Adrenal gland (tissue), 12 donors: Measurements from ENCODE around the gene RINL. TPM values are rescaled to one million over a fixed set of nuclear protein-coding genes. Genes with fewer than 3 reads are reported as not detected.
A peak's percentile ranks its signal among the peaks of the same experiment; 100 is the strongest.

Source experiments
- DNase-seq, 7 donors: peaks; one replicate each; pipeline ENCODE4 v3.0.0-alpha.2; 2019 to 2020
- H3K27ac ChIP-seq, 5 donors: fragments of 200-600 bp; sonication (generic) in 4 of 5; 1 replicate in 3 of 5; 2 replicates in 2 of 5; pipeline versions ENCODE4 v1.5.1 to v1.8.0; 2016 to 2020; ENCODE audit warnings: mild to moderate bottlenecking in 1 of 5
- H3K27me3 ChIP-seq: fragments of 200-600 bp; 2 replicates; pipeline ENCODE4 v1.8.0; 2021
- H3K36me3 ChIP-seq, 2 donors: fragments of 200-600 bp; replicated peaks in 1 of 2; 1 replicate in 1 of 2; 2 replicates in 1 of 2; pipeline versions ENCODE4 v1.5.1 to v1.8.0; 2018 to 2022
- H3K4me1 ChIP-seq, 2 donors: fragments of 200-600 bp; replicated peaks in 1 of 2; 1 replicate in 1 of 2; 2 replicates in 1 of 2; pipeline versions ENCODE4 v1.5.1 to v1.8.0; 2018 to 2021
- H3K4me3 ChIP-seq, 4 donors: fragments of 200-600 bp; sonication (generic) in 3 of 4; one replicate each; pipeline ENCODE4 v1.5.1; 2016 to 2018
- H3K9me3 ChIP-seq, 3 donors: fragments of 200-600 bp; sonication (generic) in 1 of 3; replicated peaks in 1 of 3; 1 replicate in 2 of 3; 2 replicates in 1 of 3; pipeline versions ENCODE4 v1.5.1 to v1.8.0; 2016 to 2021
- CTCF ChIP-seq, 6 experiments: fragments of 450-650 bp in 4 of 6; fragments of 200-600 bp in 2 of 6; sonication (generic) in 1 of 6; IDR thresholded peaks; 1 replicate in 5 of 6; 2 replicates in 1 of 6; pipeline versions ENCODE4 v1.5.1 to v1.8.0; 2016 to 2021; ENCODE audit warnings: antibody characterized with exemption in 6 of 6, mild to moderate bottlenecking in 2 of 6, moderate library complexity in 1 of 6
- POLR2A ChIP-seq, 2 donors: fragments of 450-650 bp; IDR thresholded peaks; one replicate each; pipeline ENCODE4 v1.6.1; 2017; ENCODE audit warnings: antibody characterized with exemption in 2 of 2, mild to moderate bottlenecking in 2 of 2, moderate library complexity in 1 of 2
- WGBS, 4 donors: extraction: QIAGEN DNeasy Blood & Tissue Kit in 2 of 4; methylation state at CpG; one replicate each; pipeline versions ENCODE4 v1.1.5 to v1.1.7; 2013 to 2017; 5-methylcytosine and 5-hydroxymethylcytosine counted together
- intact Hi-C, 2 donors: fragments of 100-400 bp; cut with DNase I; formaldehyde crosslinking; loops; one replicate each; pipeline versions ENCODE4 v1.14.1 to v1.15.0; 2022 to 2023
- polyA plus RNA-seq, 3 donors: library from polyadenylated mRNA; stranded (reverse); fragments of 200-250 nt in 2 of 3; fragments of 350-450 nt in 1 of 3; fragmentation: Illumina TruSeq in 1 of 3; extraction: RNeasy Lipid Tissue Mini Kit (QIAGEN cat#74804) in 1 of 3; gene quantifications; one replicate each; pipeline ENCODE4 v1.2.3, GENCODE V29; 2013 to 2014
- total RNA-seq, 9 donors: library from RNA; depleted of rRNA in 4 of 9; stranded (reverse); fragments of >200 nt in 4 of 9; fragments of 120-200 nt in 1 of 9; fragmentation: NEBNext Ultra II Directional in 1 of 9; extraction: Animal tissue kit (Norgen Biotek cat#: 25700) in 1 of 9; gene quantifications; one replicate each; pipeline versions ENCODE4 v1.1.0 to v1.2.4, GENCODE V29; 2013 to 2023
- donor health status: healthy with polysubstance abuse.
- donor health status: Bipolar disorder and iron deficiency.
- donor health status: DM: yes; HTN: yes; CAD: no.
- donor health status: DM: no; HTN: no; CAD: no.
- donor health status: DM: no; HTN: no; CAD: no.
- donor health status: DM: yes; HTN: yes; CAD: no.

The RINL gene
- total and polyA plus RNA-seq, 12 donors, result 0.54 to 24.1 (median 4.9) TPM

DNA sequence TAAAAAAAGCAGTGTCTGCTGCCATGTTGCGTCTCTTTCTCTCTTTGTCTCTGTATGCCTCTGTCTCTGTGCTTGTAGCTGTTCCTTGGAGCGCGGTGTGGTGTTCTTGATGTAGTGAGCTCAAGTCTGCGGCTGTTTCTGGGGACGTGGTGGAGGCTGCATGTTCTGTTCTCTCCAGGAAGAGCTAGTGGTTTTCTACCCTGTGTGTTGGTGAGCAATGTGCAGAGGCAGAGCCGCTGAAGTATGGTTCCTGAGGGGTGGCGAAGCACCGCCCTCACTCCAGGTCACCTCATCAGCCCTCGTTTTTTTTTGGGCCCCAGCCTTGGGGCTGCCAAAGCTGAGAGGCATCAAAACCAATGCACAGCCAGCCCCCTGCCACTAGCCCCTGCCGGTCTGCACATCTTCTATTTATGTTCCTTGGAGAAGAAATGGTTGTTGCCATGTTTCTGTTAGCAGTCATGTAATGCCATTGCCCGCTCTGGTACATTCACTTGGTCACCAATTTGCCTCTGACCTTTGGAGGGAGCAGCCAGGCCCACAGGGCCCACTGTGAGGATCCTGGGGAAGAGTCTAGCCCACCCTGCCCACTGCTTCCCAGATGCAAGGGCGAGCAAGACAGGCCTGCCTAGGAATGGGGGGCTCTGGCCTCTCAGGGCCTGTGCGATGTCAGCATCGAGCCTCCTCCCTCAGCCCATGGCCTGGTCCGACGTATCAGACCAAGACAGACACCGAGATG lies 35.5 kb downstream of the RINL start:
- H3K4me3 ChIP-seq, result no peak overlapping the region
- intact Hi-C loops, result loop anchor here in 1 of 2 donors (10.0 kb wide), 1 partner anchor 108 kb away; no protein-coding TSS in a partner anchor
- peaks cover 0 to 98% of the 10 kb centered on the region in 2 donors for H3K36me3 ChIP-seq
- 85 to 87% (median 85%) methylated on average over 14 to 17 of the region's 17 CpGs for WGBS, 4 donors
- H3K27ac ChIP-seq, result peak overlapping the region in 2 of 5 donors; percentile 30 to 79
- H3K27me3 ChIP-seq, result no peaks in the 10 kb centered on the region
- no peak for DNase-seq
- H3K4me1 ChIP-seq, result peaks cover 27 to 73% of the 10 kb centered on the region in 2 donors
- no peaks in the 10 kb centered on the region for H3K9me3 ChIP-seq
- TF ChIP-seq POLR2A (IDR thresholded peaks at IDR 0.05), result no peak
- TF ChIP-seq CTCF (IDR thresholded peaks at IDR 0.05), result no peak

GRCh38 chr19:38841787-38842438 lies 36.2 kb downstream of the RINL start:
- 79 to 83% (median 80%) methylated on average over 19 of the region's 19 CpGs for WGBS, 4 donors

DNA sequence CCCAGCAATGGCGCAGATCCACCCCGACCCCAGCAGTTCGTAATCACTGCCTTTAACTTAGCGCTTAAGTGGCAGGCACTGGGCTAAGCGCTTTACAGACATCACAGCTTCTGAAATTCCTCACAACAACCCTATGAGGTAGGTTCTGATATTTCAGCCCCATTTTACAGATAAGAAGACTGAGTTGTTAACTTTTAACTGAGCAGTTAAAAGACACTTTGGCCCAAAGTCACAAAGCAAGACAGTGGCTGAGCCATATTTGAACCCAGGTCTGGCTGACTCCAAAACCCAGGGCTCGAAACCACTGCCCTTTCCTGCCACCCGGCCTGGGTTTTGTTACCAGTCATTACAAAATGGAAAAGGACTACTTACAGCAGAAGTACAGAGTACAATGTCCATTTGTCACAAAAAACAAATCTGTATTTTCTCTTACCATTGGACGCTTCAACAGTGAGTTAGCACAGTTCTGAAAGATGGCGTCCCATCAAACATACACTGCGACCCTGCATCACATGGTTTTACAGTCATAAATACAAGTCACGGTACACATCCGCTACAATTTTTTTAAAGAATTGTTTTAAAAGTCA lies 36.8 kb downstream of the RINL start:
- Histone ChIP-seq H3K4me1 (peaks cover 24 to 75% of the 10 kb centered on the region in 2 donors), H3K9me3 (no peaks in the 10 kb centered on the region), H3K27ac (peak overlapping the region in 4 of 5 donors; percentile 34 to 86 (median 74)), H3K36me3 (peaks cover 0 to 100% of the 10 kb centered on the region in 2 donors), H3K4me3 (no peak overlapping the region), H3K27me3 (no peaks in the 10 kb centered on the region)
- no peak for DNase-seq
- WGBS, 4 donors, result 76 to 80% (median 78%) methylated on average over 12 of the region's 12 CpGs
- intact Hi-C loops, result loop anchor here in 1 of 2 donors (10.0 kb wide), 1 partner anchor 106 kb away; no protein-coding TSS in a partner anchor
- TF ChIP-seq CTCF (IDR thresholded peaks at IDR 0.05) (no peak), POLR2A (IDR thresholded peaks at IDR 0.05) (no peak)

More at GRCh38 chr19:38841787-38842438, 36.2 kb downstream of the RINL start:
- Histone ChIP-seq H3K27ac (peak overlapping the region in 3 of 5 donors; percentile 69 to 86 (median 79)), H3K27me3 (no peaks in the 10 kb centered on the region), H3K9me3 (no peaks in the 10 kb centered on the region), H3K4me3 (no peak overlapping the region), H3K4me1 (peaks cover 24 to 73% of the 10 kb centered on the region in 2 donors), H3K36me3 (peaks cover 0 to 100% of the 10 kb centered on the region in 2 donors)
- no peak for TF ChIP-seq POLR2A (IDR thresholded peaks at IDR 0.05)
- TF ChIP-seq CTCF (IDR thresholded peaks at IDR 0.05), result no peak
- intact Hi-C loops, result loop anchor here in 1 of 2 donors (10.0 kb wide), 1 partner anchor 107 kb away; no protein-coding TSS in a partner anchor
- DNase-seq, result no peak

GRCh38 chr19:38840583-38840968 lies 37.5 kb downstream of the RINL start:
- peak in 6 of 7 donors; percentile 65 to 78 (median 75) for DNase-seq
- intact Hi-C loops, result loop anchor here in 1 of 2 donors (10.0 kb wide), 1 partner anchor 106 kb away; no protein-coding TSS in a partner anchor
- H3K27me3 ChIP-seq, result no peaks in the 10 kb centered on the region
- H3K27ac ChIP-seq, result peak overlapping the region in 4 of 5 donors; percentile 34 to 86 (median 74)
- H3K36me3 ChIP-seq, result peaks cover 0 to 100% of the 10 kb centered on the region in 2 donors
- TF ChIP-seq CTCF (IDR thresholded peaks at IDR 0.05) (no peak), POLR2A (IDR thresholded peaks at IDR 0.05) (no peak)
- no peak overlapping the region for H3K4me3 ChIP-seq
- WGBS, 4 donors, result 38 to 42% (median 41%) methylated on average over 1 to 5 of the region's 5 CpGs
- no peaks in the 10 kb centered on the region for H3K9me3 ChIP-seq
- H3K4me1 ChIP-seq, result peaks cover 24 to 77% of the 10 kb centered on the region in 2 donors
